ENCODE data around the gene POPDC2.

The POPDC2 gene

GRCh38 chr3:119662604-119663373 lies 2.4 kb upstream of the POPDC2 start:
- Histone ChIP-seq H3K9me3 (ENCODE audit: control insufficient read depth, insufficient read depth, low read depth, low read length) (no peaks in the 10 kb centered on the region), H3K4me1 (ENCODE audit: control insufficient read depth, insufficient read depth, low read length) (no peaks in the 10 kb centered on the region), H3K4me3 (ENCODE audit: low read depth, low read length) (no peak overlapping the region), H3K27ac (ENCODE audit: extremely low read depth, low read depth, low read length) (no peak overlapping the region), H3K36me3 (ENCODE audit: control insufficient read depth in 2 of 2, insufficient read depth in 1 of 2, low read length in 2 of 2) (peaks cover 0 to 12% of the 10 kb centered on the region in 2 experiments; a peak in 1 of 3 replicates)
- ChIA-PET CTCF (interaction anchor here (0.6 to 1.3 kb wide), 3 partner anchors 12 to 101 kb away, joined by 3 read pairs; no protein-coding TSS in a partner anchor), POLR2A (interaction anchor here (0.8 to 1.4 kb wide), 2 partner anchors 10 to 14 kb away, joined by 4 to 5 read pairs; partner anchors contain the start of gene COX17)
- TF ChIP-seq ZNF398 (tag by site-specific recombination; IDR thresholded peaks at IDR 0.05): no peak
- no peak for TF ChIP-seq ZFP41 (tag by site-specific recombination; IDR thresholded peaks at IDR 0.05; ENCODE audit: borderline replicate concordance)
- TF ChIP-seq GFI1B (tag by site-specific recombination; IDR thresholded peaks at IDR 0.05): no peak
- TF ChIP-seq ZNF596 (tag by site-specific recombination; IDR thresholded peaks at IDR 0.05): no peak
- no peak for TF ChIP-seq ZBTB48 (tag by site-specific recombination; IDR thresholded peaks at IDR 0.05)
- TF ChIP-seq ZNF423 (tag by site-specific recombination; IDR thresholded peaks at IDR 0.05): no peak
- no peak for TF ChIP-seq ZNF10 (tag by site-specific recombination; IDR thresholded peaks at IDR 0.05)
- TF ChIP-seq KLF9 (tag by site-specific recombination; IDR thresholded peaks at IDR 0.05; ENCODE audit: low read depth): no peak

- ChIA-PET POLR2A (interaction anchor here (0.9 kb wide), 1 partner anchor 196 kb away, joined by 3 read pairs; the partner anchor contains the start of gene TMEM39A), CTCF (no interaction called here)
- no peaks in the 10 kb centered on the region for H3K4me1 ChIP-seq (ENCODE audit: control insufficient read depth, insufficient read depth, low read length)
- H3K4me3 ChIP-seq (ENCODE audit: low read depth, low read length): no peak overlapping the region
- TF ChIP-seq MZF1 (tag by site-specific recombination; IDR thresholded peaks at IDR 0.05; ENCODE audit: borderline replicate concordance): no peak
- TF ChIP-seq GLI2 (tag by site-specific recombination; IDR thresholded peaks at IDR 0.05; ENCODE audit: borderline replicate concordance, low read depth): no peak
- no peak for TF ChIP-seq ZNF514 (tag by site-specific recombination; IDR thresholded peaks at IDR 0.05)
- no peak for TF ChIP-seq ZNF2 (tag by site-specific recombination; IDR thresholded peaks at IDR 0.05)
- no peak for TF ChIP-seq ZNF488 (tag by site-specific recombination; IDR thresholded peaks at IDR 0.05)
- no peak for TF ChIP-seq BCL11A (tag by site-specific recombination; IDR thresholded peaks at IDR 0.05; ENCODE audit: low read depth)
- no peak for TF ChIP-seq ZFP3 (tag by site-specific recombination; IDR thresholded peaks at IDR 0.05; ENCODE audit: low read depth)
- no peak for TF ChIP-seq ZNF354C (tag by site-specific recombination; IDR thresholded peaks at IDR 0.05; ENCODE audit: borderline replicate concordance, low read depth)
- TF ChIP-seq ZNF112 (tag by site-specific recombination; IDR thresholded peaks at IDR 0.05): no peak
- TF ChIP-seq ZNF19 (tag by site-specific recombination; IDR thresholded peaks at IDR 0.05; ENCODE audit: low read depth): no peak
- TF ChIP-seq YY1 (tag by site-specific recombination; IDR thresholded peaks at IDR 0.05): no peak
- no peaks in the 10 kb centered on the region for H3K36me3 ChIP-seq (ENCODE audit: control insufficient read depth in 2 of 2, insufficient read depth in 1 of 2, low read length in 2 of 2)
- no peaks in the 10 kb centered on the region for H3K9me3 ChIP-seq (ENCODE audit: control insufficient read depth, insufficient read depth, low read depth, low read length)
- no peak overlapping the region for H3K27ac ChIP-seq (ENCODE audit: extremely low read depth, low read depth, low read length)
These were observed 640 bp downstream of the POPDC2 start for GRCh38 chr3:119659606-119660291.
